ENCODE measurements around the gene SERPINA1. TPM values are rescaled to one million over a fixed set of nuclear protein-coding genes. Genes with fewer than 3 reads are reported as not detected.

SERPINA1 gene
- total RNA-seq, 1 experiment from 2014 or later = 9.1 TPM

GRCh38 chr14:94343238-94344005 lies 45.0 kb downstream of the SERPINA1 start:
- CTCF ChIA-PET = interaction anchor here (1.3 kb wide), 1 partner anchor 80 kb away, joined by 3 read pairs; no protein-coding TSS in a partner anchor
- no peak overlapping the region for H3K9ac ChIP-seq (ENCODE audit: low read length)
- H3K9me3 ChIP-seq (ENCODE audit: control insufficient read depth in 1 of 2, insufficient read depth in 1 of 2, low read depth in 1 of 2, low read length in 2 of 2) = no peaks in the 10 kb centered on the region
- no peaks in the 10 kb centered on the region for H3K36me3 ChIP-seq (ENCODE audit: control insufficient read depth in 1 of 2, insufficient read depth in 2 of 2, low read length in 2 of 2)
- no peak overlapping the region for H2AFZ ChIP-seq (ENCODE audit: low read depth, low read length, poor library complexity, severe bottlenecking)
- no TSS peak for BruUV-seq (replicated peaks)
- TF ChIP-seq RAD21 (IDR thresholded peaks at IDR 0.05; ENCODE audit: low read depth) (no peak), EZH2phosphoT487 (IDR thresholded peaks at IDR 0.05; ENCODE audit: borderline replicate concordance) (no peak), CEBPB (IDR thresholded peaks at IDR 0.05; ENCODE audit: low read depth) (no peak), SRF (IDR thresholded peaks at IDR 0.05; ENCODE audit: low read depth) (no peak), TCF7L2 (IDR thresholded peaks at IDR 0.05; ENCODE audit: borderline replicate concordance, extremely low read depth, insufficient read depth, insufficient read length) (no peak)
- TF ChIP-seq, protein P1, sequence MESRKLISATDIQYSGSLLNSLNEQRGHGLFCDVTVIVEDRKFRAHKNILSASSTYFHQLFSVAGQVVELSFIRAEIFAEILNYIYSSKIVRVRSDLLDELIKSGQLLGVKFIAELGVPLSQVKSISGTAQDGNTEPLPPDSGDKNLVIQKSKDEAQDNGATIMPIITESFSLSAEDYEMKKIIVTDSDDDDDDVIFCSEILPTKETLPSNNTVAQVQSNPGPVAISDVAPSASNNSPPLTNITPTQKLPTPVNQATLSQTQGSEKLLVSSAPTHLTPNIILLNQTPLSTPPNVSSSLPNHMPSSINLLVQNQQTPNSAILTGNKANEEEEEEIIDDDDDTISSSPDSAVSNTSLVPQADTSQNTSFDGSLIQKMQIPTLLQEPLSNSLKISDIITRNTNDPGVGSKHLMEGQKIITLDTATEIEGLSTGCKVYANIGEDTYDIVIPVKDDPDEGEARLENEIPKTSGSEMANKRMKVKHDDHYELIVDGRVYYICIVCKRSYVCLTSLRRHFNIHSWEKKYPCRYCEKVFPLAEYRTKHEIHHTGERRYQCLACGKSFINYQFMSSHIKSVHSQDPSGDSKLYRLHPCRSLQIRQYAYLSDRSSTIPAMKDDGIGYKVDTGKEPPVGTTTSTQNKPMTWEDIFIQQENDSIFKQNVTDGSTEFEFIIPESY (IDR thresholded peaks at IDR 0.05; ENCODE audit: extremely low read depth, insufficient replicate concordance, low read length) = no peak
- H3K4me1 ChIP-seq (ENCODE audit: control insufficient read depth in 1 of 2, insufficient read depth in 2 of 2, low read length in 2 of 2) = peaks cover 18 to 54% of the 10 kb centered on the region in 2 experiments
- H3K4me3 ChIP-seq (replicated peaks in 1 of 2; ENCODE audit: low read depth in 1 of 2, low read length in 2 of 2) = no peak overlapping the region
- ATAC-seq (no peak), DNase-seq (ENCODE audit: low read depth, low spot score) (no peak)
- peak overlapping the region; percentile 64; the same call in 1 of the 2 replicates for H3K4me2 ChIP-seq (ENCODE audit: low read length)
- no peaks in the 10 kb centered on the region for H3K9me2 ChIP-seq (ENCODE audit: insufficient read depth)
- no peaks in the 10 kb centered on the region for H4K20me1 ChIP-seq (ENCODE audit: insufficient read depth)
- no peak overlapping the region for H3K27ac ChIP-seq (ENCODE audit: low read depth, low read length)
- POLR2A ChIA-PET = no interaction called here
- intact Hi-C loops (cut with micrococcal nuclease) = no loop called here
- H3K27me3 ChIP-seq (ENCODE audit: insufficient read depth, low read length) = no peaks in the 10 kb centered on the region; the same call in 1 of the 2 replicates
- H3K79me2 ChIP-seq (ENCODE audit: insufficient read depth, low read length) = no peaks in the 10 kb centered on the region
- RAD21 ChIA-PET (ENCODE audit: low non-redundant PET in 1 of 2, low total read pairs in 2 of 2, uncharacterized antibody in 2 of 2, unreplicated experiment in 2 of 2) = no interaction called here

Measured in HCT116 (cell line).